ENCODE results near the gene IL12RB1. TPM values are rescaled to one million over a fixed set of nuclear protein-coding genes. Genes with fewer than 3 reads are reported as not detected.

Gene IL12RB1
- total and polyA plus RNA-seq, 2 of the 13 experiments (the other 11 are each of a cell fraction or from before 2014, with no cell fraction given), result 0.03 to 0.04 TPM

DNA sequence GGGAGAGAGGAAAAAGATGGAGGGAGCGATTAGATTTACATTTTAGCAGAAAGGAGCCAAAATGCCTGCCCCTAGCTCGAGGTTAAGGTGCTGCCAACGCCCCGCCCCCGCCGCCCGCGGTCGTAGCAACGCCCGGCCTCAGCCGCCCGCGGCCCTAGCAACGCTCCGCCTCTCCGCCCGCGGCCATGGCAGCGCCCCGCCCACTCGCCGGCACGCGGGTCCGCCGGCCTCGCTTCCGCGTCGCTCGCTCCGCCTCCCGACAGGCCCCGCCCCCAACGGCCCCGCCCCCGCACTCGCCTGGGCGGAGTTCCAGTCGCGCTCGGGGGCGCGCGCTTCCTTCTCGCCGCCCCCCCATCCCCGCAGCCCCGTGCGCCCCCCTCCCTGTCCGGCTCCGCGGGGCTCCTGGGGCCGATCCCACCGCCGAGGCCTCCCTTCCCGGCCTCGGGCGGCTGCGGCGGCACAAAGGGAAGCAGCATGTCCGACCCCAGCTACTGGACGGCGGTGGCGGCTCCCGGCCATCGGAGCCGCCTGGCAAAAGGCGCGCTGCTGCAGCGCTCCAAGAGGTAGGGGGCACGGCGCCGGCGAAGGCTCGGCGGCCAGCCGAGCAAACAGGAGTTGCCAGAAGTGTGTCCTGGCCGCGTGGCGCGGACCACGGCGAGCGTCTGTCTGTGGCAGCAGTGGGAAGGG lies 31.1 kb upstream of the IL12RB1 start (continued):
- TF ChIP-seq, protein P1, sequence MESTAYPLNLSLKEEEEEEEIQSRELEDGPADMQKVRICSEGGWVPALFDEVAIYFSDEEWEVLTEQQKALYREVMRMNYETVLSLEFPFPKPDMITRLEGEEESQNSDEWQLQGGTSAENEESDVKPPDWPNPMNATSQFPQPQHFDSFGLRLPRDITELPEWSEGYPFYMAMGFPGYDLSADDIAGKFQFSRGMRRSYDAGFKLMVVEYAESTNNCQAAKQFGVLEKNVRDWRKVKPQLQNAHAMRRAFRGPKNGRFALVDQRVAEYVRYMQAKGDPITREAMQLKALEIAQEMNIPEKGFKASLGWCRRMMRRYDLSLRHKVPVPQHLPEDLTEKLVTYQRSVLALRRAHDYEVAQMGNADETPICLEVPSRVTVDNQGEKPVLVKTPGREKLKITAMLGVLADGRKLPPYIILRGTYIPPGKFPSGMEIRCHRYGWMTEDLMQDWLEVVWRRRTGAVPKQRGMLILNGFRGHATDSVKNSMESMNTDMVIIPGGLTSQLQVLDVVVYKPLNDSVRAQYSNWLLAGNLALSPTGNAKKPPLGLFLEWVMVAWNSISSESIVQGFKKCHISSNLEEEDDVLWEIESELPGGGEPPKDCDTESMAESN (CRISPR knock-in tag; conservative IDR thresholded peaks at IDR 0.05), result no peak
- TF ChIP-seq POGZ (CRISPR knock-in tag; IDR thresholded peaks at IDR 0.05) (no peak), YEATS2 (CRISPR knock-in tag; IDR thresholded peaks at IDR 0.05; ENCODE audit: borderline replicate concordance) (no peak), NFIC (IDR thresholded peaks at IDR 0.05; ENCODE audit: low read length) (no peak), ZNF143 (CRISPR knock-in tag; IDR thresholded peaks at IDR 0.05) (no peak), PRPF4 (IDR thresholded peaks at IDR 0.05; ENCODE audit: low read depth, low read length, poor library complexity, severe bottlenecking) (no peak), ATF1 (CRISPR knock-in tag; IDR thresholded peaks at IDR 0.05) (no peak), SRF (IDR thresholded peaks at IDR 0.05; ENCODE audit: low read depth, low read length) (no peak), TBX2 (CRISPR knock-in tag; IDR thresholded peaks at IDR 0.05; ENCODE audit: borderline replicate concordance) (no peak), HNF4G (IDR thresholded peaks at IDR 0.05; ENCODE audit: borderline replicate concordance, low read depth, low read length) (no peak), HNF4G (CRISPR knock-in tag; IDR thresholded peaks at IDR 0.05; ENCODE audit: borderline replicate concordance, low read depth) (no peak), GTF3A (CRISPR knock-in tag; conservative IDR thresholded peaks at IDR 0.05) (no peak), ZBTB20 (CRISPR knock-in tag; IDR thresholded peaks at IDR 0.05; ENCODE audit: borderline replicate concordance, low read depth) (no peak), HNF4A (CRISPR knock-in tag; IDR thresholded peaks at IDR 0.05) (no peak), ZNF329 (CRISPR knock-in tag; IDR thresholded peaks at IDR 0.05; ENCODE audit: low read depth) (no peak), ZNF878 (CRISPR knock-in tag; IDR thresholded peaks at IDR 0.05) (no peak), DBP (CRISPR knock-in tag; IDR thresholded peaks at IDR 0.05; ENCODE audit: not compliant biosample characterization) (no peak), RBFOX2 (IDR thresholded peaks at IDR 0.05; ENCODE audit: low read depth, low read length) (peak; percentile 56), RAD51 (IDR thresholded peaks at IDR 0.05; ENCODE audit: borderline replicate concordance) (no peak)
- TF ChIP-seq, protein P2, sequence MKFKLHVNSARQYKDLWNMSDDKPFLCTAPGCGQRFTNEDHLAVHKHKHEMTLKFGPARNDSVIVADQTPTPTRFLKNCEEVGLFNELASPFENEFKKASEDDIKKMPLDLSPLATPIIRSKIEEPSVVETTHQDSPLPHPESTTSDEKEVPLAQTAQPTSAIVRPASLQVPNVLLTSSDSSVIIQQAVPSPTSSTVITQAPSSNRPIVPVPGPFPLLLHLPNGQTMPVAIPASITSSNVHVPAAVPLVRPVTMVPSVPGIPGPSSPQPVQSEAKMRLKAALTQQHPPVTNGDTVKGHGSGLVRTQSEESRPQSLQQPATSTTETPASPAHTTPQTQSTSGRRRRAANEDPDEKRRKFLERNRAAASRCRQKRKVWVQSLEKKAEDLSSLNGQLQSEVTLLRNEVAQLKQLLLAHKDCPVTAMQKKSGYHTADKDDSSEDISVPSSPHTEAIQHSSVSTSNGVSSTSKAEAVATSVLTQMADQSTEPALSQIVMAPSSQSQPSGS (CRISPR knock-in tag; IDR thresholded peaks at IDR 0.05), result no peak
- TF ChIP-seq, protein P3, sequence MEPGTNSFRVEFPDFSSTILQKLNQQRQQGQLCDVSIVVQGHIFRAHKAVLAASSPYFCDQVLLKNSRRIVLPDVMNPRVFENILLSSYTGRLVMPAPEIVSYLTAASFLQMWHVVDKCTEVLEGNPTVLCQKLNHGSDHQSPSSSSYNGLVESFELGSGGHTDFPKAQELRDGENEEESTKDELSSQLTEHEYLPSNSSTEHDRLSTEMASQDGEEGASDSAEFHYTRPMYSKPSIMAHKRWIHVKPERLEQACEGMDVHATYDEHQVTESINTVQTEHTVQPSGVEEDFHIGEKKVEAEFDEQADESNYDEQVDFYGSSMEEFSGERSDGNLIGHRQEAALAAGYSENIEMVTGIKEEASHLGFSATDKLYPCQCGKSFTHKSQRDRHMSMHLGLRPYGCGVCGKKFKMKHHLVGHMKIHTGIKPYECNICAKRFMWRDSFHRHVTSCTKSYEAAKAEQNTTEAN (CRISPR knock-in tag; conservative IDR thresholded peaks at IDR 0.05), result no peak
- TF ChIP-seq, protein P4, sequence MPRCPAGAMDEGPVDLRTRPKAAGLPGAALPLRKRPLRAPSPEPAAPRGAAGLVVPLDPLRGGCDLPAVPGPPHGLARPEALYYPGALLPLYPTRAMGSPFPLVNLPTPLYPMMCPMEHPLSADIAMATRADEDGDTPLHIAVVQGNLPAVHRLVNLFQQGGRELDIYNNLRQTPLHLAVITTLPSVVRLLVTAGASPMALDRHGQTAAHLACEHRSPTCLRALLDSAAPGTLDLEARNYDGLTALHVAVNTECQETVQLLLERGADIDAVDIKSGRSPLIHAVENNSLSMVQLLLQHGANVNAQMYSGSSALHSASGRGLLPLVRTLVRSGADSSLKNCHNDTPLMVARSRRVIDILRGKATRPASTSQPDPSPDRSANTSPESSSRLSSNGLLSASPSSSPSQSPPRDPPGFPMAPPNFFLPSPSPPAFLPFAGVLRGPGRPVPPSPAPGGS (CRISPR knock-in tag; IDR thresholded peaks at IDR 0.05), result no peak
